OCI-LY7 (cell line): ENCODE data around the gene PRRX2.

Source experiments
- EZH2phosphoT487 ChIP-seq: fragments of 200-600 bp; sonication (generic); IDR thresholded peaks from 2 replicates; pipeline ENCODE4 v1.6.1; 2018; ENCODE audit warnings: low read depth, borderline replicate concordance, mild to moderate bottlenecking, mixed run types, antibody characterized with exemption, low read length, moderate library complexity, mixed read lengths
- TF ChIP-seq, protein P1 (sequence below): fragments of 200-600 bp; sonication (generic); conservative IDR thresholded peaks from 2 replicates; pipeline ENCODE4 v1.5.1; 2014; ENCODE audit warnings: mild to moderate bottlenecking, antibody characterized with exemption, low read length, moderate library complexity, mixed read lengths

DNA sequence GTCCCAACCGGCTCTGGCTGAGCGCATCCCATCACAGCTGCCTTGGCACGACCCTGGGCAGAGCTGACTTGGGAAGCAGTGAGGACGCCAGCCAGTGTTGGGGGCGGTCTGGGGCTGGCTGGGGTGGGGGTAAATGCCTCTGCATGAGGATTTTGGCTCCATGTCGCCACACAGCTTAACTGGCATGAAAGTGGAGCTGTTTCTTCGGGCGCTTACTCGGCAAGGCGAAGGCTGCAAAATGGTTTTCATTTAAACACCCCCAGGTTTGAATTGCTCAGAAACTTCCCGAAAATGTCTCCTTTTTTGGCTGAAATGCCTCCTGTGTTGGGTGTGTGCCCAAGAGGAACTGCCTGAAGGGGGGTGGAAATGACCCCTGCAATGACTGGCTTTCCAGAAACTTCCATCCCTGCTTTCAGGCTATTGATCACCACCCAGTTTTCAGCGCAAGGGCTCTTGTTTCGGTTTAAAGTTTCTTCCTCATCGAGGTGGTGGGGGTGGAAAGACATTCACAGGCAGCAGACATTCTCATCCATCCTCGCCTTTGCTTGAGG is 49.1 kb downstream of the PRRX2 start:
- TF ChIP-seq, protein P1, sequence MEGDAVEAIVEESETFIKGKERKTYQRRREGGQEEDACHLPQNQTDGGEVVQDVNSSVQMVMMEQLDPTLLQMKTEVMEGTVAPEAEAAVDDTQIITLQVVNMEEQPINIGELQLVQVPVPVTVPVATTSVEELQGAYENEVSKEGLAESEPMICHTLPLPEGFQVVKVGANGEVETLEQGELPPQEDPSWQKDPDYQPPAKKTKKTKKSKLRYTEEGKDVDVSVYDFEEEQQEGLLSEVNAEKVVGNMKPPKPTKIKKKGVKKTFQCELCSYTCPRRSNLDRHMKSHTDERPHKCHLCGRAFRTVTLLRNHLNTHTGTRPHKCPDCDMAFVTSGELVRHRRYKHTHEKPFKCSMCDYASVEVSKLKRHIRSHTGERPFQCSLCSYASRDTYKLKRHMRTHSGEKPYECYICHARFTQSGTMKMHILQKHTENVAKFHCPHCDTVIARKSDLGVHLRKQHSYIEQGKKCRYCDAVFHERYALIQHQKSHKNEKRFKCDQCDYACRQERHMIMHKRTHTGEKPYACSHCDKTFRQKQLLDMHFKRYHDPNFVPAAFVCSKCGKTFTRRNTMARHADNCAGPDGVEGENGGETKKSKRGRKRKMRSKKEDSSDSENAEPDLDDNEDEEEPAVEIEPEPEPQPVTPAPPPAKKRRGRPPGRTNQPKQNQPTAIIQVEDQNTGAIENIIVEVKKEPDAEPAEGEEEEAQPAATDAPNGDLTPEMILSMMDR = no peak
- TF ChIP-seq EZH2phosphoT487 = no peak
